A673 (cell line): Measurements from ENCODE around the gene SYNE1.

Experiments
- CTCF ChIP-seq: fragments of 300-800, 200-600 bp; sonication (generic); conservative IDR thresholded peaks from 2 replicates; pipeline ENCODE4 v1.5.1; 2017; ENCODE audit warnings: low read depth, mild to moderate bottlenecking, antibody characterized with exemption, low read length, moderate library complexity, mixed read lengths
- EZH2 ChIP-seq: fragments of 200-600 bp; sonication (generic); IDR thresholded peaks from 2 replicates; pipeline ENCODE4 v1.6.1; 2017; ENCODE audit warnings: borderline replicate concordance, low read depth, mild to moderate bottlenecking, mixed read lengths, antibody characterized with exemption, low read length; ENCODE audit not compliant: poor library complexity, severe bottlenecking

- TF ChIP-seq CTCF (no peak), EZH2 (no peak)
These were observed 102.6 kb downstream of the SYNE1 start for GRCh38 chr6:152534541-152534940.
